ENCODE results near the gene PLCB1.

- TF ChIP-seq ZNF121 (CRISPR knock-in tag; IDR thresholded peaks at IDR 0.05) (no peak), CTCF (IDR thresholded peaks at IDR 0.05) (no peak), USF2 (CRISPR knock-in tag; IDR thresholded peaks at IDR 0.05) (no peak), ELF4 (CRISPR knock-in tag; IDR thresholded peaks at IDR 0.05; ENCODE audit: low read depth) (no peak), JUN (CRISPR knock-in tag; IDR thresholded peaks at IDR 0.05) (no peak), SP1 (CRISPR knock-in tag; conservative IDR thresholded peaks at IDR 0.05) (no peak), CREM (CRISPR knock-in tag; IDR thresholded peaks at IDR 0.05) (no peak), ESRRA (CRISPR knock-in tag; IDR thresholded peaks at IDR 0.05; ENCODE audit: borderline replicate concordance) (no peak), NFYB (CRISPR knock-in tag; conservative IDR thresholded peaks at IDR 0.05; ENCODE audit: low read depth) (no peak), PREB (CRISPR knock-in tag; IDR thresholded peaks at IDR 0.05; ENCODE audit: borderline replicate concordance) (no peak), AFF4 (CRISPR knock-in tag; IDR thresholded peaks at IDR 0.05; ENCODE audit: borderline replicate concordance) (no peak), MXD4 (CRISPR knock-in tag; IDR thresholded peaks at IDR 0.05; ENCODE audit: borderline replicate concordance) (no peak)
Measured at GRCh38 chr20:8787090-8787489, 655.0 kb downstream of the PLCB1 start.

Data from WTC11 (cell line).